A549 (cell line): ENCODE results near the gene SSR1.

Experiments used
- CTCF ChIP-seq: fragments of >200 bp; sonication (Bioruptor Twin); formaldehyde crosslinking; IDR thresholded peaks from 3 replicates; pipeline ENCODE4 v1.5.1; 2016
- EHMT2 ChIP-seq: fragments of 200-600 bp; sonication (generic); IDR thresholded peaks from 2 replicates; pipeline ENCODE4 v1.6.1; 2016; ENCODE audit warnings: antibody characterized with exemption, low read depth, mild to moderate bottlenecking, moderate library complexity
- ELK1 ChIP-seq: fragments of 150-350 bp; IDR thresholded peaks from 2 replicates; pipeline ENCODE4 v1.6.1; 2014; ENCODE audit warnings: low read depth, mild to moderate bottlenecking, low read length
- EP300 ChIP-seq, 2 experiments: fragments of >200 bp; sonication (Bioruptor Twin); formaldehyde crosslinking; IDR thresholded peaks; 2 replicates in 1 of 2; 3 replicates in 1 of 2; pipeline ENCODE4 v1.6.1; 2016 to 2017
- HMGXB4 ChIP-seq: fragments of 250-450 bp; sonication (Bioruptor Pico); IDR thresholded peaks from 2 replicates; pipeline ENCODE4 v1.5.0; 2021; ENCODE audit warnings: mild to moderate bottlenecking, moderate library complexity, borderline replicate concordance
- JUNB ChIP-seq: fragments of >200 bp; sonication (Bioruptor Twin); formaldehyde crosslinking; IDR thresholded peaks from 2 replicates; pipeline ENCODE4 v1.6.1; 2016
- POLR2A ChIP-seq: IDR thresholded peaks from 2 replicates; pipeline ENCODE4 v1.6.1; 2012; ENCODE audit warnings: mild to moderate bottlenecking, low read length
- REST ChIP-seq: fragments of 200-600 bp; sonication (generic); IDR thresholded peaks from 2 replicates; pipeline ENCODE4 v1.6.1; 2016; ENCODE audit warnings: antibody characterized with exemption, mild to moderate bottlenecking, moderate library complexity
- USF2 ChIP-seq: fragments of 450-650 bp; IDR thresholded peaks from 2 replicates; pipeline ENCODE4 v1.6.1; 2014; ENCODE audit warnings: antibody characterized with exemption
- ZFP36 ChIP-seq: fragments of 450-650 bp; IDR thresholded peaks from 2 replicates; pipeline ENCODE4 v1.6.1; 2014; ENCODE audit warnings: borderline replicate concordance; ENCODE audit not compliant: partially characterized antibody

- TF ChIP-seq POLR2A, result no peak
- TF ChIP-seq CTCF, result no peak
- no peak for TF ChIP-seq EP300 (IDR thresholded peaks at IDR 0.05)
- TF ChIP-seq REST, result no peak
- no peak for TF ChIP-seq HMGXB4 (CRISPR knock-in tag)
- no peak for TF ChIP-seq USF2
- no peak for TF ChIP-seq ELK1
- no peak for TF ChIP-seq EHMT2
- TF ChIP-seq JUNB, result no peak
- TF ChIP-seq ZFP36, result no peak
These were observed 48.2 kb downstream of the SSR1 start for GRCh38 chr6:7264686-7265384.
